Hepatocyte (in vitro differentiated cells): ENCODE measurements around the gene WDR41.

Experiments
- CTCF ChIP-seq: fragments of 200-600 bp; sonication (generic); IDR thresholded peaks from 2 replicates; pipeline ENCODE4 v1.5.1; 2016; ENCODE audit warnings: antibody characterized with exemption, mild to moderate bottlenecking; ENCODE audit not compliant: poor library complexity
- EZH2 ChIP-seq: fragments of 200-600 bp; sonication (generic); IDR thresholded peaks from 2 replicates; pipeline ENCODE4 v1.6.1; 2016; ENCODE audit warnings: antibody characterized with exemption, mild to moderate bottlenecking, borderline replicate concordance
- EZH2phosphoT487 ChIP-seq: fragments of 200-600 bp; sonication (generic); IDR thresholded peaks from one replicate; pipeline ENCODE4 v1.6.1; 2018; ENCODE audit warnings: antibody characterized with exemption, mild to moderate bottlenecking, low read depth, moderate library complexity; ENCODE audit not compliant: unreplicated experiment, severe bottlenecking

DNA sequence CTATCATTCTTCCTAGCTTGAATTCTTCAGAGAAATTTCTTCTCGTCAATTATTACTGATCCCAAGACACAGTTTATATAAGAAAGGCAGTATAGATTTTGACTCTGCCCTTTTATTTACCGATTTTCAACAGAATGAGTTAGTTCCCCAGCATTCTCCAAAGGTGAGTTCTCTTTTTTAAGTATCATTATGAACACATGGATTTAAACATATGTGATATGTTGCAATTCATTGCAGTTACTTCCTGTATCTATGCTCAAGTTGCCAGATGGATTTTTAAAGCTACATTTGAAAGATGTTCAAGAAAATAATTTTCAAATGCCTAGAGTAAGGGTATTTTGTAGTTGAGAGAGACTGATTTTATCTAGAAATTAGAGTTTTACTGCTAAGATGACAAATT, 8.4 kb downstream of the WDR41 start:
- TF ChIP-seq CTCF (no peak), EZH2 (no peak), EZH2phosphoT487 (no peak)
